Endothelial cell of umbilical vein (primary cell): ENCODE results near the gene CROCC2. TPM values are rescaled to one million over a fixed set of nuclear protein-coding genes. Genes with fewer than 3 reads are reported as not detected.

ENCODE experiments used
- BruUV-seq: library from RNA; stranded (reverse); fragments of 400-500 nt; replicated peaks from 2 replicates; lab custom pipeline; 2021; lab: Mats Ljungman, UMichigan
- CTCF ChIA-PET: fragments of 300-600, 350-600 bp; sonication (Branson Sonifier 250); formaldehyde crosslinking; loops from one replicate; lab custom pipeline; 2021; ENCODE audit warnings: antibody characterized with exemption, inconsistent platforms; lab: Charles Lee
- POLR2A ChIA-PET: fragments of 300-600, 350-600 bp; sonication (Branson Sonifier 250); formaldehyde crosslinking; loops from one replicate; lab custom pipeline; 2021; ENCODE audit warnings: antibody characterized with exemption, inconsistent platforms; lab: Charles Lee
- DNase-seq: peaks from one replicate; pipeline ENCODE4 v3.0.0-alpha.2; 2011; ENCODE audit warnings: low read depth, low spot score
- FAIRE-seq: peaks from 2 replicates; lab custom pipeline; 2011; peaks lifted over from hg19 to GRCh38; lab: Jason Lieb, UNC
- H2AFZ ChIP-seq: 2 replicates; pipeline ENCODE4 v1.6.0; 2012; ENCODE audit warnings: low read depth, low read length, control low read depth, inconsistent platforms
- H3K27ac ChIP-seq: 2 replicates; pipeline ENCODE4 v1.5.1; 2011; ENCODE audit warnings: low read depth, mild to moderate bottlenecking, control low read depth, low read length, moderate library complexity; ENCODE audit not compliant: insufficient read depth
- H3K27me3 ChIP-seq, 2 experiments: 2 replicates each; pipeline versions ENCODE4 v1.6.0 to v1.6.1; 2011; ENCODE audit warnings: low read length in 2 of 2, mixed read lengths in 1 of 2; ENCODE audit not compliant: control insufficient read depth in 2 of 2, insufficient read depth in 2 of 2
- H3K36me3 ChIP-seq, 2 experiments: 2 replicates in 1 of 2; 3 replicates in 1 of 2; pipeline ENCODE4 v1.5.1; 2011; ENCODE audit warnings: low read length in 2 of 2, mild to moderate bottlenecking in 1 of 2, moderate library complexity in 1 of 2; ENCODE audit not compliant: control insufficient read depth in 2 of 2, insufficient read depth in 2 of 2; ENCODE audit errors: extremely low read depth in 1 of 2
- H3K4me1 ChIP-seq: 3 replicates; pipeline ENCODE4 v1.5.1; 2011; ENCODE audit warnings: mild to moderate bottlenecking, low read length; ENCODE audit not compliant: control insufficient read depth, insufficient read depth; ENCODE audit errors: extremely low read depth
- H3K4me2 ChIP-seq: 2 replicates; pipeline ENCODE4 v1.6.1; 2011; ENCODE audit warnings: low read length, control low read depth, mixed read lengths; ENCODE audit not compliant: insufficient read depth
- H3K4me3 ChIP-seq, 3 experiments: fragments of 200-600 bp in 1 of 3; sonication (generic), shearing (Covaris generic) in 1 of 3; replicated peaks in 1 of 3; 2 replicates each; pipeline ENCODE4 v1.5.1; 2011 to 2016; ENCODE audit warnings: control low read depth in 3 of 3, low read length in 3 of 3, mild to moderate bottlenecking in 2 of 3, inconsistent platforms in 1 of 3, low read depth in 1 of 3, moderate library complexity in 1 of 3; ENCODE audit not compliant: insufficient read depth in 1 of 3
- H3K79me2 ChIP-seq: 2 replicates; pipeline ENCODE4 v1.6.0; 2012; ENCODE audit warnings: low read length, inconsistent platforms; ENCODE audit not compliant: control insufficient read depth, insufficient read depth
- H3K9ac ChIP-seq: replicated peaks from 2 replicates; pipeline ENCODE3; 2011; ENCODE audit warnings: low read length, control low read depth; ENCODE audit not compliant: insufficient read depth; ENCODE audit errors: extremely low read depth
- H3K9me1 ChIP-seq: replicated peaks from 3 replicates; pipeline ENCODE4 v1.6.0; 2011; ENCODE audit warnings: mild to moderate bottlenecking, low read length; ENCODE audit not compliant: control insufficient read depth, insufficient read depth; ENCODE audit errors: extremely low read depth
- H3K9me3 ChIP-seq: replicated peaks from 2 replicates; pipeline ENCODE4 v1.5.1; 2012; ENCODE audit warnings: low read length, inconsistent platforms; ENCODE audit not compliant: control insufficient read depth, insufficient read depth
- H4K20me1 ChIP-seq: replicated peaks from 2 replicates; pipeline ENCODE3; 2011; ENCODE audit warnings: mild to moderate bottlenecking, low read length; ENCODE audit not compliant: control insufficient read depth, insufficient read depth; ENCODE audit errors: extremely low read depth
- EZH2 ChIP-seq: IDR thresholded peaks from 2 replicates; pipeline ENCODE4 v1.6.1; 2012; ENCODE audit warnings: borderline replicate concordance, low read depth, mild to moderate bottlenecking, moderate library complexity, low read length, inconsistent platforms; ENCODE audit not compliant: severe bottlenecking
- FOS ChIP-seq: IDR thresholded peaks from 2 replicates; pipeline ENCODE4 v1.6.1; 2011; ENCODE audit warnings: mild to moderate bottlenecking, low read length, moderate library complexity, borderline replicate concordance; ENCODE audit not compliant: insufficient read depth
- GATA2 ChIP-seq: IDR thresholded peaks from 2 replicates; pipeline ENCODE4 v1.7.0; 2011; ENCODE audit warnings: low read depth, mild to moderate bottlenecking, moderate library complexity, mixed read lengths, low read length; ENCODE audit not compliant: insufficient read length, insufficient read depth
- JUN ChIP-seq: IDR thresholded peaks from 2 replicates; pipeline ENCODE4 v1.6.1; 2011; ENCODE audit warnings: borderline replicate concordance, low read depth; ENCODE audit not compliant: insufficient read length, insufficient read depth
- MYC ChIP-seq: IDR thresholded peaks from one replicate; pipeline ENCODE4 v1.6.1; 2011; ENCODE audit warnings: mild to moderate bottlenecking, low read depth, low read length
- POLR2A ChIP-seq: IDR thresholded peaks from 2 replicates; pipeline ENCODE4 v1.6.1; 2012; ENCODE audit warnings: low read depth, mild to moderate bottlenecking, control low read depth, low read length
- POLR2AphosphoS5 ChIP-seq: IDR thresholded peaks from 2 replicates; pipeline ENCODE4 v1.6.1; 2012; ENCODE audit warnings: low read depth, mild to moderate bottlenecking, control low read depth, low read length, moderate library complexity; ENCODE audit not compliant: insufficient read depth
- dilution Hi-C: fragments of 300-500 bp; cut with MboI; formaldehyde crosslinking; loops from one replicate; pipeline ENCODE4 v1.15.0; 2019; ENCODE audit warnings: low sequenced_read_pairs; ENCODE audit not compliant: extremely low pct_ligation_motif_present
- intact Hi-C: fragments of 100-400 bp; cut with micrococcal nuclease; formaldehyde crosslinking; loops from one replicate; pipeline ENCODE4 v1.10.0; 2022
- polyA plus RNA-seq, 4 experiments: library from polyadenylated mRNA; depleted of rRNA in 3 of 4; stranded (reverse) in 3 of 4; unstranded in 1 of 4; fragments of >200 nt; gene quantifications; 2 replicates each; pipeline versions ENCODE4 v1.2.1 to v1.2.3, GENCODE V29; 2011 to 2012; ENCODE audit warnings: missing spikeins in 1 of 4
- total RNA-seq: library from RNA; stranded (reverse); gene quantifications from 2 replicates; pipeline ENCODE4 v1.2.3, GENCODE V29; 2021
- TF ChIP-seq, protein P1 (sequence below), 2 donors: IDR thresholded peaks; 1 replicate in 1 of 2; 2 replicates in 1 of 2; pipeline ENCODE4 v1.5.1; 2011; ENCODE audit warnings: low read length in 2 of 2, mild to moderate bottlenecking in 2 of 2, moderate library complexity in 2 of 2, control low read depth in 1 of 2, inconsistent platforms in 1 of 2, low read depth in 1 of 2; ENCODE audit not compliant: insufficient read depth in 1 of 2; ENCODE audit errors: extremely low read depth in 1 of 2
- TF ChIP-seq, protein P2 (sequence below): IDR thresholded peaks from 2 replicates; pipeline ENCODE4 v1.6.1; 2011; ENCODE audit not compliant: insufficient read depth, insufficient read length

CROCC2 gene
- total and polyA plus RNA-seq, 2 donors (not counting 3 experiments of a cell fraction or from before 2014, with no cell fraction given) = not detected

- Histone ChIP-seq H3K4me2 (no peak overlapping the region), H3K4me1 (no peaks in the 10 kb centered on the region), H3K27ac (no peak overlapping the region), H2AFZ (no peak overlapping the region), H3K27me3 (peaks cover 0 to 1% of the 10 kb centered on the region in 2 experiments), H3K9me3 (no peaks in the 10 kb centered on the region), H4K20me1 (no peaks in the 10 kb centered on the region), H3K9ac (no peak overlapping the region), H3K79me2 (no peaks in the 10 kb centered on the region), H3K9me1 (no peaks in the 10 kb centered on the region), H3K4me3 (no peak overlapping the region), H3K36me3 (no peaks in the 10 kb centered on the region)
- POLR2A ChIA-PET = no interaction called here
- no TSS peak for BruUV-seq
- no peak for TF ChIP-seq FOS
- TF ChIP-seq, protein P1, sequence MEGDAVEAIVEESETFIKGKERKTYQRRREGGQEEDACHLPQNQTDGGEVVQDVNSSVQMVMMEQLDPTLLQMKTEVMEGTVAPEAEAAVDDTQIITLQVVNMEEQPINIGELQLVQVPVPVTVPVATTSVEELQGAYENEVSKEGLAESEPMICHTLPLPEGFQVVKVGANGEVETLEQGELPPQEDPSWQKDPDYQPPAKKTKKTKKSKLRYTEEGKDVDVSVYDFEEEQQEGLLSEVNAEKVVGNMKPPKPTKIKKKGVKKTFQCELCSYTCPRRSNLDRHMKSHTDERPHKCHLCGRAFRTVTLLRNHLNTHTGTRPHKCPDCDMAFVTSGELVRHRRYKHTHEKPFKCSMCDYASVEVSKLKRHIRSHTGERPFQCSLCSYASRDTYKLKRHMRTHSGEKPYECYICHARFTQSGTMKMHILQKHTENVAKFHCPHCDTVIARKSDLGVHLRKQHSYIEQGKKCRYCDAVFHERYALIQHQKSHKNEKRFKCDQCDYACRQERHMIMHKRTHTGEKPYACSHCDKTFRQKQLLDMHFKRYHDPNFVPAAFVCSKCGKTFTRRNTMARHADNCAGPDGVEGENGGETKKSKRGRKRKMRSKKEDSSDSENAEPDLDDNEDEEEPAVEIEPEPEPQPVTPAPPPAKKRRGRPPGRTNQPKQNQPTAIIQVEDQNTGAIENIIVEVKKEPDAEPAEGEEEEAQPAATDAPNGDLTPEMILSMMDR (IDR thresholded peaks at IDR 0.05; ENCODE audit: extremely low read depth in 1 of 2, insufficient read depth in 1 of 2, low read depth in 1 of 2, low read length in 2 of 2) = no peak
- TF ChIP-seq GATA2 = no peak
- TF ChIP-seq, protein P2, sequence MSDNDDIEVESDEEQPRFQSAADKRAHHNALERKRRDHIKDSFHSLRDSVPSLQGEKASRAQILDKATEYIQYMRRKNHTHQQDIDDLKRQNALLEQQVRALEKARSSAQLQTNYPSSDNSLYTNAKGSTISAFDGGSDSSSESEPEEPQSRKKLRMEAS = no peak
- intact Hi-C loops (no loop called here), dilution Hi-C loops (no loop called here)
- CTCF ChIA-PET = interaction anchor here (1.0 to 1.4 kb wide), 2 partner anchors 27 to 36 kb away, joined by 3 read pairs; no protein-coding TSS in a partner anchor
- DNase-seq (no peak), FAIRE-seq (no peak)
Observed at GRCh38 chr2:240878341-240878936, 27.7 kb upstream of the CROCC2 start.

- no peak overlapping the region for H2AFZ ChIP-seq
- ChIA-PET CTCF (interaction anchor here (1.0 to 1.4 kb wide), 2 partner anchors 28 to 413 kb away, joined by 3 read pairs; no protein-coding TSS in a partner anchor), POLR2A (no interaction called here)
- TF ChIP-seq, protein P1 (IDR thresholded peaks at IDR 0.05; ENCODE audit: extremely low read depth in 1 of 2, insufficient read depth in 1 of 2, low read depth in 1 of 2, low read length in 2 of 2) = no peak
- TF ChIP-seq POLR2A = no peak
- TF ChIP-seq, protein P2 = no peak
- TF ChIP-seq FOS = no peak
- TF ChIP-seq MYC = no peak
- TF ChIP-seq JUN = no peak
- TF ChIP-seq POLR2AphosphoS5 = no peak
- TF ChIP-seq EZH2 = no peak
- TF ChIP-seq GATA2 = no peak
- H3K4me2 ChIP-seq = no peak overlapping the region
- no peaks in the 10 kb centered on the region for H3K36me3 ChIP-seq
- BruUV-seq = no TSS peak
- H3K4me3 ChIP-seq = no peak overlapping the region
- no peaks in the 10 kb centered on the region for H3K4me1 ChIP-seq
- intact Hi-C loops (no loop called here), dilution Hi-C loops (no loop called here)
- no peaks in the 10 kb centered on the region for H3K9me1 ChIP-seq
- no peaks in the 10 kb centered on the region for H4K20me1 ChIP-seq
- H3K9ac ChIP-seq = no peak overlapping the region
- FAIRE-seq (no peak), DNase-seq (no peak)
- H3K27ac ChIP-seq = no peak overlapping the region
- no peaks in the 10 kb centered on the region for H3K9me3 ChIP-seq
- H3K79me2 ChIP-seq = no peaks in the 10 kb centered on the region
- peaks cover 0 to 1% of the 10 kb centered on the region in 2 experiments for H3K27me3 ChIP-seq
Observed at GRCh38 chr2:240879105-240879504, 27.0 kb upstream of the CROCC2 start.
